GM12873 (cell line): ENCODE measurements around the gene CDHR2.

ENCODE experiments used
- TF ChIP-seq, protein P1 (sequence below): IDR thresholded peaks from 2 replicates; pipeline ENCODE4 v1.5.1; 2012; ENCODE audit warnings: low read depth, mild to moderate bottlenecking, moderate library complexity, low read length, control low read depth; ENCODE audit not compliant: insufficient read depth; ENCODE audit errors: missing control alignments

CDHR2 gene

DNA sequence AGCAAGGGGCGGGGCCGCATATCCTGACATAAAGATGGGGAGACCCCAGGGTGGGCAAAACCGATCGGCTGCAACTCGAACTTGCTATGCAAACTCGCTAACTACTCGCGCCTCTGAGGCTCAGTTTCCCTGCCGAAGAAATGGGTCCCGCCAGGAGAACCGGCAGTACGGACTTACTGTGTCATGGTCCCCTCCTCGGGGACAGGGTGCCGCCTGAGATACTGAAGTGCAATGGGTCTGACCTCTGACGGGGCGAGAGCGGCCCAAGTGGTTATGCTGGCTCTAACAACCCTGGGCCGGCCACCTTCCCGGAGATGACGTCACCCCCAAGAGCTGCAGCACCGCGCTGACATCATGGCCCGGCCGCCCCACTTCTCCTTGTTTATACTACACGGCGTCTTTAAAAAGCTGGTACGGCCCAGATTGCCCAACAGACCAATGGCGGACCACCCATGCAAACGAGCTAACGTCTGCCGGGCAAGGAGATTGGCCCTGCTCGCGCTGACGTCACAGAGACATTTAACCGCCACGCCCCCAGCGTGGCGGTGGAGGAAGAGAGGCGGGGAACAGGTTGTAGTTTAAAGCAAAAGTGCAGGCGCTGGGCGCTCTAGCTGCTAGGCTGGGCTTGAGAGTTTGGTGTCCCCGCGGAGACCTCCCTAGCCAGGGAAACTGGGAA is 11.4 kb upstream of the CDHR2 start:
- TF ChIP-seq, protein P1, sequence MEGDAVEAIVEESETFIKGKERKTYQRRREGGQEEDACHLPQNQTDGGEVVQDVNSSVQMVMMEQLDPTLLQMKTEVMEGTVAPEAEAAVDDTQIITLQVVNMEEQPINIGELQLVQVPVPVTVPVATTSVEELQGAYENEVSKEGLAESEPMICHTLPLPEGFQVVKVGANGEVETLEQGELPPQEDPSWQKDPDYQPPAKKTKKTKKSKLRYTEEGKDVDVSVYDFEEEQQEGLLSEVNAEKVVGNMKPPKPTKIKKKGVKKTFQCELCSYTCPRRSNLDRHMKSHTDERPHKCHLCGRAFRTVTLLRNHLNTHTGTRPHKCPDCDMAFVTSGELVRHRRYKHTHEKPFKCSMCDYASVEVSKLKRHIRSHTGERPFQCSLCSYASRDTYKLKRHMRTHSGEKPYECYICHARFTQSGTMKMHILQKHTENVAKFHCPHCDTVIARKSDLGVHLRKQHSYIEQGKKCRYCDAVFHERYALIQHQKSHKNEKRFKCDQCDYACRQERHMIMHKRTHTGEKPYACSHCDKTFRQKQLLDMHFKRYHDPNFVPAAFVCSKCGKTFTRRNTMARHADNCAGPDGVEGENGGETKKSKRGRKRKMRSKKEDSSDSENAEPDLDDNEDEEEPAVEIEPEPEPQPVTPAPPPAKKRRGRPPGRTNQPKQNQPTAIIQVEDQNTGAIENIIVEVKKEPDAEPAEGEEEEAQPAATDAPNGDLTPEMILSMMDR: no peak

DNA sequence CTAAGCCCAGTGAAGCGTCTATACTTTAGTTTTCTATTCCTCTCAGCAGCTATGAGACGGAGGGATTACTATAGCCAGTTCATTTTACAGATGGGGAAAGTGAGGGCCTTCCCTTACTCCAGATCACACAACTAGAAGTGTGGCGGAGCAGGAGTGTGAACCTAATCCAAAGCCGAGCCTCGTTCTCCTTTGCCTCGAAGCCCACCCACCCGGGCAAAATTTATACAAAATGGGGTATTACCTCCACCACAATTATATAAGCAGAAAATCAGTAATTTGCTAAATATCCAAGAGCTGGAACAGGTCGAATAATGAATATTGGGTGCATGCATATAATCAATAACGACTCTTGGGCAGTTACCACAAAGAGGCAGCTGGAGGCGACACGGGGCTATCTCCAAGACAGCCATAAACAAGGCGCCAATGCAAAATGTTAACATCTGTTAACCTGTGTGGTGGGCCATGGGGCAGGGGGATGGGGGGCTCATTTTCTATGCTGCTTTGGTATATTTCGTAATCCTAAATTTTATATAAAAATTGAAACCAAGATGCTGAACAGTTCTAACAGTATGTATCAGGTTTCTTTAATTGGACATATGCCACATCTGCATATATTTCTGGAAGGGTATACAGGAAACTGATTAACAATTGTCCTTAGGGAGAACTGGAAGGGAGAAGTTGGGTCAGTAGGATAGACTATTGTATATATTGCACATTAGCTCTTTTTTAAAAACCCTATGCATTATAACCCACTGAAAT is 10.7 kb upstream of the CDHR2 start:
- TF ChIP-seq, protein P1: no peak

DNA sequence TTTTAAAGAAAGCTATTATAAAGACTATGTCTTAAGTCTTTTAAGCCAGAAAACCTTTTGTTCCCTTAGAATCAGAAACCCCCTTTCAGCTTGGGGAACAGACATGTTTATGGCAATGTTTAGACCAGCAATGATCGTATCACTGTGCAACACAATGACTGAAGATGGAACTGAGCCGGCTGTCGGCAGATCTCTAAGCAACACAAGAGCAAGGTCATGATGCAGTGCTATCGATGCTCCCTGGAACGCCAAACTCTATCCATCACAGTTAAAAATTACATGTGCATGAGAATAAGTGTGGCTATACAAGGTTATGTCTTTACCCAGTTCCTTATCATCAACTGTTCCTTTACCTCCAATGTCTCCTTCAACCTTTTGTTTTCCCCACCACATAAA is 10.2 kb upstream of the CDHR2 start:
- TF ChIP-seq, protein P1: no peak

DNA sequence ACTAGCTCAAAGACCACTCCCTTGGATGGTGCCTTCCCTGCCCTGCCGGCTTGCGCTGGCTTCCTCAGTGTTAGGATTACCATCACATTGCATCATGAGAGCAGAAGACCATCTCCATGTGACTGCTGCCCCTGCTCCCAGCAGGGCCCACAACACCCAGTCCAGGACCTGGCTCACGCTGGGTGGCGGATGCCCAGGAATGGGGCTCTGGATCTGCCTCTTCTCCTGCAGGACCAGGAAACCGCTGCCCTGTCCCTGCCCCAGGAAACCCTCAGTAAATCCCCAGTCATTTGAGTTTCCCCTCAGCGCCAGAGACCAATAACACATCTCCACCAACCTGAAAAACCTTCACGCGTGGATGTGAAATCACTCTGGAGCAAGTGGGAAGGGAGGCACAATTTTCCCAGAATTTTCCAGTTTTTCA is 8.7 kb upstream of the CDHR2 start:
- TF ChIP-seq, protein P1: no peak

DNA sequence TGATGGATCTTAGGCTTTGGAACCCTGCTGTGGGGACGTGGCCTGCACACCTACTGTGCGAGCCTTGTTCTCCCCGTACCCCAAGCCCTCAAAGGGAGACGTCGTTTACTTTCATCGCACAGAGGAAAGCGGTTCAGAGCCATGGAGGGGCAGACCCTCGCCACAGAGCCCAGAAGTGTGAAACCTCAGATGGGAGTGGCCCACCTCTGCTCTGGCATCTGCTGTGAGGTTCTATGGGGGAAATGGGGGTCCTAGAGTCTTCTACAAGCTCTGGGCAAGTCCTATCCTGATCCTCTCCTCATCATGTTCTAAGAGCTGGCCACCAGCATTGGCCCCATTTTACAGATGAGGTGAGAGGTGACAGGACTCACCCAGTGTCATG is 8.2 kb upstream of the CDHR2 start:
- TF ChIP-seq, protein P1: no peak

DNA sequence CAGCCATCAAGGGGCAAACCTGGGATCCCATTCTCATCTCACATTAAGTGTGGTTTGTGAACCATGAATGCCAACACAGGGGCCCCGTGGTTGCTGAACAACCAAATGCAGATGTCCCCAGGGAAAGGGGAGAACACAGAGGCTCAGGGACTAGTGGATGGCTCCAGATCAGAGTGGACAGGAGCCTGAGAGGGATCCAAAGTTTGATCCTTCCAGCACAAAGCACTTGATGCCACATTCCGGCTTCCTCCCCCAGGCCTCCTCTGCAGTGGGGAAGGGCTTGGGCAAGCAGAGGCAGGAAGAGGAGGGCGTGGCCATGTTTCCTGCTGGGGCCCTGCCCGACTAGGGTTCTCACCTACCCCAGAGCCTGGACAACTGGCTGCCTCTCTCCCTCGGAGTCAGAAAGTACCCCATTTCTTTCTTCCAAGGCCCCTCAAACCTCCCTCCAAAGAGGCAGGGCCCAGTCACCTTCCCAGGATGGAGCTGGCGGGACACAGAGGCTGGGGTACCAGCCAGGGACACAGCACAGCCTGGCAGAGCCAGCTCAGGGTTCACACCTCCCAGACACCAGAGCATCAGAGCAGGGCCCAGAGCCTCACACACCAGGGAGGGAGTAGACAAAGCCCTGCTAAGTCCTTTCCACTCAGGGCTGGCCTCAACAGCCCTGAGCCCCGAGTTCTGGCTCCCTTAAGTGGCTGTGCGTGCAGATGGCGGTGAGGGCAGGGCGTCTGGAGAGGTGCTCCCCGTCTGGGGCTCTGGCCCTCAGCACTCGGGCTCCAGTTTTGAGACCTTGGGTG is 7.6 kb upstream of the CDHR2 start:
- TF ChIP-seq, protein P1: no peak

DNA sequence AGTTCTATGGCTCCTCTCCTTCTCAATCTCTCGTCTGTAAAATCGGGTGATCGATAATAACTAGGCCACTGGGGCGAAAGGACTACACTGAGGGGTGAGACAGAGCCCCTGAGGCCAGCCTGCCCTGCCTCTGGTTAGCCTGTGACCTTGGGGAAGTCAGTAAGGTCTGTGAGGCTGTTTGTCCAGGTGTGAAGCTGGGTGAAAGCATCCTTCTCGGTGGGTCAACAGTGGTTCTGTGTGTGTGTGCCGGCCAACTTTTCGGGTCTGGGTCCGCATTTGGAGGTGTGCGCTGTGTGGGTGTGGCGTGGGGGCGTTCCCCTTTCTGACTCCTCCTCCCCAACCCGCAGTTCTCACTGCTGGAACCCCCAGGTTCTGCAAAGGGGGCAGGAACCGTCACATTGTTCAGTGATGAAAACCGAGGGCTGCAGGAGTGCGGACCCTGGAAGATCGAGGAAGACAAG is 7.0 kb upstream of the CDHR2 start:
- TF ChIP-seq, protein P1: no peak
